ENCODE results near the gene MAGI2. TPM values are rescaled to one million over a fixed set of nuclear protein-coding genes. Genes with fewer than 3 reads are reported as not detected.

MAGI2 gene
- total and polyA plus RNA-seq, 4 donors: 0.37 to 4.1 (median 1.4) TPM

- Histone ChIP-seq H3K36me3 (ENCODE audit: control insufficient read depth in 4 of 4, insufficient read depth in 3 of 4, low read depth in 1 of 4, low read length in 3 of 4) (no peaks in the 10 kb centered on the region), H3K9me3 (ENCODE audit: control insufficient read depth in 4 of 4, low read length in 3 of 4) (no peaks in the 10 kb centered on the region), H3K9ac (ENCODE audit: low read depth in 1 of 2, low read length in 2 of 2) (no peak overlapping the region), H3K4me3 (ENCODE audit: low read depth in 1 of 3, low read length in 3 of 3) (no peak overlapping the region), H3K4me1 (ENCODE audit: control insufficient read depth in 4 of 4, insufficient read depth in 4 of 4, low read length in 3 of 4) (no peaks in the 10 kb centered on the region), H3K27ac (ENCODE audit: low read depth in 1 of 2, low read length in 2 of 2) (no peak overlapping the region), H3K27me3 (ENCODE audit: control insufficient read depth in 4 of 4, insufficient read depth in 4 of 4, low read length in 3 of 4) (no peaks in the 10 kb centered on the region)
- TF ChIP-seq CTCF (IDR thresholded peaks at IDR 0.05; ENCODE audit: low read depth, low read length, missing input control) (no peak), ATF3 (IDR thresholded peaks at IDR 0.05) (no peak), RXRA (IDR thresholded peaks at IDR 0.05) (no peak), EGR1 (IDR thresholded peaks at IDR 0.05; ENCODE audit: low read depth in 2 of 2) (no peak), GABPA (IDR thresholded peaks at IDR 0.05 in 1 of 2, conservative IDR thresholded peaks at IDR 0.05 in 1 of 2) (no peak), FOXA2 (IDR thresholded peaks at IDR 0.05) (no peak), REST (IDR thresholded peaks at IDR 0.05) (no peak), RAD21 (IDR thresholded peaks at IDR 0.05) (no peak), MAX (IDR thresholded peaks at IDR 0.05) (no peak), ZBTB33 (IDR thresholded peaks at IDR 0.05) (no peak), JUND (IDR thresholded peaks at IDR 0.05) (no peak), TAF1 (conservative IDR thresholded peaks at IDR 0.05) (no peak), NR2F2 (IDR thresholded peaks at IDR 0.05) (no peak), HNF4A (conservative IDR thresholded peaks at IDR 0.05) (no peak), YY1 (IDR thresholded peaks at IDR 0.05) (no peak), HNF4G (IDR thresholded peaks at IDR 0.05) (no peak), FOXA1 (IDR thresholded peaks at IDR 0.05) (no peak)
- 59% methylated on average over 1 of the region's 1 CpG for WGBS
- DNase-seq (ENCODE audit: low spot score): no peak
Measured at GRCh38 chr7:78736548-78736947, 716.9 kb downstream of the MAGI2 start.

- Histone ChIP-seq H3K36me3 (ENCODE audit: control insufficient read depth in 4 of 4, insufficient read depth in 3 of 4, low read depth in 1 of 4, low read length in 3 of 4) (no peaks in the 10 kb centered on the region), H3K9me3 (ENCODE audit: control insufficient read depth in 4 of 4, low read length in 3 of 4) (no peaks in the 10 kb centered on the region), H3K4me3 (ENCODE audit: low read depth in 1 of 3, low read length in 3 of 3) (no peak overlapping the region), H3K9ac (ENCODE audit: low read depth in 1 of 2, low read length in 2 of 2) (no peak overlapping the region), H3K4me1 (ENCODE audit: control insufficient read depth in 4 of 4, insufficient read depth in 4 of 4, low read length in 3 of 4) (no peaks in the 10 kb centered on the region), H3K27ac (ENCODE audit: low read depth in 1 of 2, low read length in 2 of 2) (no peak overlapping the region), H3K27me3 (ENCODE audit: control insufficient read depth in 4 of 4, insufficient read depth in 4 of 4, low read length in 3 of 4) (no peaks in the 10 kb centered on the region)
- 90% methylated on average over 6 of the region's 6 CpGs for WGBS
- no peak for TF ChIP-seq TAF1 (conservative IDR thresholded peaks at IDR 0.05)
- TF ChIP-seq GABPA (IDR thresholded peaks at IDR 0.05 in 1 of 2, conservative IDR thresholded peaks at IDR 0.05 in 1 of 2): no peak
- no peak for DNase-seq (ENCODE audit: low spot score)
Measured at GRCh38 chr7:78734626-78735025, 718.8 kb downstream of the MAGI2 start.

Data from liver (tissue), 9 donors.